ENCODE measurements around the gene EFNA3. TPM values are rescaled to one million over a fixed set of nuclear protein-coding genes. Genes with fewer than 3 reads are reported as not detected.
A peak's percentile ranks its signal among the peaks of the same experiment; 100 is the strongest.

EFNA3 gene
- total and polyA plus RNA-seq, 2 of the 4 experiments (the other 2 are of a cell fraction) = 0.72 to 1.6 TPM

DNA sequence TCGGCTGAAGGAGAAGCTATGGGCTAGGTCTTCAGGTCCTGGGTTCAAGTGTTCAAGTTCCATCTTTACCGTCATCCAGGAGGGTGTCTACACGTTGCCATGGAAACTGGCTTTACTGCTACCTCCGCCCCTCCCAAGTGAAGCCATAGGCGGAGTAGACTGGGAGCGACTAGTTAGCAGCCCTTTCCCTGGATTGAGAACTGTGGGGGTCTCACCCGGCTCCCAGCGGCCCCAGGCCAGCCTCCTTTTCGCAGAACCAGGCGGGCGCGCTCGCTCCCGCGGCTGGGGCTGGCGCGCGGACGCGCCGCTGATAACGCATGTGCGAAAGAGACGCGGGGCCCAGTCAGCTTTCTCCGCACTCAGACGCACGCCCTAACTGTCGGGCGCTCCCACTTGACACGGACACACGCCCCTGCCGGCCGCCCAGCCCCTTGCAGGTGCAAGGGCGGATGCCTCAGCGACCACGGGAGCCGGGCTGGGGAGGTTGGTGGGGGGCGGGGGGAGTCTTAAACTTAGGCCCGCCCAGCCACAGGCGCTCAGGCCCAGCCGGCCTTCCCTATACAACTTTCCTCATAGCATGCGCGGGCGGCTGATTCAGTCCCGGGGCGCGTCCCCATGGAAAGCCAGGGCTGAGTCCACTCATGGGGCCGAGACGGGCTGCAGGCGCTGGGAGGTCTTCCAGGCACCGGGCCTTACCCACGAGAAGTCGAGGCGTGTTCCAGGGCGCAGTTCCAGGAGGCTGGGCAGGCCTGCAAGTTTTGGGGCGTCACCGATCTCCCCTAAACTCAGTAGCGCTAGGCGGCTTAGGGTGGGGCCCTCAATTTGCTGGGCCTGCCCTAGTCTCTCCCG lies 7.7 kb upstream of the EFNA3 start:
- BruUV-seq (replicated peaks) = no TSS peak
- no peak overlapping the region for H2BK120ac ChIP-seq (ENCODE audit: low read depth, low read length)

More for the DNA sequence above, 7.7 kb upstream of the EFNA3 start:
- TF ChIP-seq, protein P1, sequence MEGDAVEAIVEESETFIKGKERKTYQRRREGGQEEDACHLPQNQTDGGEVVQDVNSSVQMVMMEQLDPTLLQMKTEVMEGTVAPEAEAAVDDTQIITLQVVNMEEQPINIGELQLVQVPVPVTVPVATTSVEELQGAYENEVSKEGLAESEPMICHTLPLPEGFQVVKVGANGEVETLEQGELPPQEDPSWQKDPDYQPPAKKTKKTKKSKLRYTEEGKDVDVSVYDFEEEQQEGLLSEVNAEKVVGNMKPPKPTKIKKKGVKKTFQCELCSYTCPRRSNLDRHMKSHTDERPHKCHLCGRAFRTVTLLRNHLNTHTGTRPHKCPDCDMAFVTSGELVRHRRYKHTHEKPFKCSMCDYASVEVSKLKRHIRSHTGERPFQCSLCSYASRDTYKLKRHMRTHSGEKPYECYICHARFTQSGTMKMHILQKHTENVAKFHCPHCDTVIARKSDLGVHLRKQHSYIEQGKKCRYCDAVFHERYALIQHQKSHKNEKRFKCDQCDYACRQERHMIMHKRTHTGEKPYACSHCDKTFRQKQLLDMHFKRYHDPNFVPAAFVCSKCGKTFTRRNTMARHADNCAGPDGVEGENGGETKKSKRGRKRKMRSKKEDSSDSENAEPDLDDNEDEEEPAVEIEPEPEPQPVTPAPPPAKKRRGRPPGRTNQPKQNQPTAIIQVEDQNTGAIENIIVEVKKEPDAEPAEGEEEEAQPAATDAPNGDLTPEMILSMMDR (conservative IDR thresholded peaks at IDR 0.05; ENCODE audit: low read depth, low read length) = peak; percentile 27; the same call in 1 of the 2 replicates
- TF ChIP-seq BHLHE40 (IDR thresholded peaks at IDR 0.05; ENCODE audit: low read depth, low read length) = no peak
- TF ChIP-seq CHD1 (IDR thresholded peaks at IDR 0.05; ENCODE audit: low read depth, low read length) = no peak
- TF ChIP-seq RAD21 (IDR thresholded peaks at IDR 0.05; ENCODE audit: low read length) = no peak
- no peak for TF ChIP-seq CEBPB (IDR thresholded peaks at IDR 0.05; ENCODE audit: low read depth, low read length)
- peak; percentile 48; the same call in 1 of the 2 replicates for TF ChIP-seq MXI1 (IDR thresholded peaks at IDR 0.05; ENCODE audit: borderline replicate concordance, low read depth, low read length)
- dilution Hi-C loops (cut with HindIII; ENCODE audit: low sequenced_read_pairs, unreplicated experiment) (no loop called here), intact Hi-C loops (cut with micrococcal nuclease) (no loop called here), in situ Hi-C loops (cut with MboI; ENCODE audit: low sequenced_read_pairs) (no loop called here)
- Histone ChIP-seq H4K8ac (ENCODE audit: low read depth in 2 of 2, low read length in 2 of 2) (peak overlapping the region; percentile 12 to 69; a peak in 1 of 4 replicates), H3K4ac (ENCODE audit: low read depth, low read length) (no peak overlapping the region), H4K91ac (ENCODE audit: insufficient read depth, low read depth, low read length) (no peak overlapping the region), H2BK20ac (ENCODE audit: low read depth, low read length) (no peak overlapping the region), H3K4me2 (ENCODE audit: low read depth, low read length) (peak overlapping the region; percentile 77), H3K4me3 (ENCODE audit: insufficient read depth, low read depth, low read length) (peak overlapping the region; percentile 34), H3K9me1 (ENCODE audit: insufficient read depth, low read length) (peaks cover 8% of the 10 kb centered on the region; the same call in 1 of the 2 replicates), H3K4me1 (ENCODE audit: control insufficient read depth, insufficient read depth, low read length) (peaks cover 5% of the 10 kb centered on the region; the same call in 1 of the 2 replicates), H3K56ac (ENCODE audit: extremely low read depth, insufficient read depth, low read length) (no peak overlapping the region), H2BK5ac (ENCODE audit: low read depth, low read length, poor library complexity, severe bottlenecking) (no peak overlapping the region), H3K27me3 (ENCODE audit: control insufficient read depth, insufficient read depth, low read length) (peaks cover 20% of the 10 kb centered on the region), H3K14ac (replicated peaks; ENCODE audit: low read depth, low read length) (no peak overlapping the region), H4K5ac (ENCODE audit: low read depth, low read length) (peak overlapping the region; percentile 1; the same call in 1 of the 2 replicates), H3K9ac (ENCODE audit: low read depth, low read length) (no peak overlapping the region), H2AK5ac (ENCODE audit: low read depth, low read length) (no peak overlapping the region), H3K18ac (ENCODE audit: low read depth, low read length) (no peak overlapping the region), H3K79me1 (ENCODE audit: low read depth in 1 of 2, low read length in 2 of 2) (0 out of 4 replicates have a peak, but pooled peaks cover 0 to 4% of the 10 kb centered on the region in 2 experiments), H2AFZ (replicated peaks; ENCODE audit: low read length, poor library complexity) (peak overlapping the region; percentile 89), H4K20me1 (ENCODE audit: insufficient read depth, low read length) (peaks cover 4% of the 10 kb centered on the region; the same call in 1 of the 2 replicates), H3K36me3 (ENCODE audit: control insufficient read depth, insufficient read depth, low read length) (peaks cover 21% of the 10 kb centered on the region; the same call in 1 of the 2 replicates), H2BK15ac (ENCODE audit: low read depth, low read length) (no peak overlapping the region), H2AK9ac (replicated peaks; ENCODE audit: low read depth, low read length, poor library complexity) (peak overlapping the region; percentile 89), H3K27ac (ENCODE audit: insufficient read depth, low read length) (no peak overlapping the region; the same call in 1 of the 2 replicates), H3K23ac (ENCODE audit: low read depth, low read length) (no peak overlapping the region), H3K9me3 (ENCODE audit: control insufficient read depth, insufficient read depth, low read length) (no peaks in the 10 kb centered on the region)
- WGBS, 2 experiments (ENCODE audit: extremely low coverage in 2 of 2, insufficient read length in 1 of 2) = 12% methylated on average over 17 of the region's 61 CpGs; no CpG with 5 or more reads in 1 of the 2 experiments
- ChIA-PET POLR2A (ENCODE audit: unreplicated experiment) (no interaction called here), CTCF (interaction anchor here (1.1 to 1.4 kb wide), 3 partner anchors 15 to 26 kb away, joined by 3 to 4 read pairs (median 3); no protein-coding TSS in a partner anchor)
- ATAC-seq (ENCODE audit: low read depth) = peak; percentile 90
- peak; percentile 64 for DNase-seq
